SKM-1 treated with dmso at 0.1 percent for 144 hours (cell line): Measurements from ENCODE around the gene IRF2.
A peak's percentile ranks its signal among the peaks of the same experiment; 100 is the strongest.

ENCODE experiments used
- DNase-seq: peaks from one replicate; lab custom pipeline; 2025; ENCODE audit not compliant: unreplicated experiment; lab: John Stamatoyannopoulos, UW

IRF2 gene

GRCh38 chr4:184433258-184433892 lies 41.0 kb downstream of the IRF2 start:
- no peak for DNase-seq

- DNase-seq = no peak
Measured at GRCh38 chr4:184432127-184432922, 42.0 kb downstream of the IRF2 start.

GRCh38 chr4:184430163-184430562 lies 44.2 kb downstream of the IRF2 start:
- DNase-seq = no peak

- no peak for DNase-seq
Measured at GRCh38 chr4:184428787-184429186, 45.6 kb downstream of the IRF2 start.

- DNase-seq = no peak
Measured at GRCh38 chr4:184427687-184428086, 46.7 kb downstream of the IRF2 start.

GRCh38 chr4:184427093-184427492 lies 47.3 kb downstream of the IRF2 start:
- no peak for DNase-seq

- no peak for DNase-seq
Measured at GRCh38 chr4:184424993-184425758, 49.2 kb downstream of the IRF2 start.

- DNase-seq = no peak
Measured at GRCh38 chr4:184424279-184424678, 50.1 kb downstream of the IRF2 start.

- DNase-seq = no peak
Measured at GRCh38 chr4:184423003-184423686, 51.2 kb downstream of the IRF2 start.

- no peak for DNase-seq
Measured at GRCh38 chr4:184422378-184422777, 52.0 kb downstream of the IRF2 start.

- no peak for DNase-seq
Measured at GRCh38 chr4:184421533-184422155, 52.7 kb downstream of the IRF2 start.

- no peak for DNase-seq
Measured at GRCh38 chr4:184420881-184421416, 53.4 kb downstream of the IRF2 start.

- no peak for DNase-seq
Measured at GRCh38 chr4:184420402-184420801, 53.9 kb downstream of the IRF2 start.

GRCh38 chr4:184419976-184420375 lies 54.4 kb downstream of the IRF2 start:
- DNase-seq = no peak

- no peak for DNase-seq
Measured at GRCh38 chr4:184417802-184418511, 56.4 kb downstream of the IRF2 start.

GRCh38 chr4:184416913-184417734 lies 57.2 kb downstream of the IRF2 start:
- DNase-seq = peak; percentile 19

- no peak for DNase-seq
Measured at GRCh38 chr4:184415071-184415470, 59.3 kb downstream of the IRF2 start.

GRCh38 chr4:184413261-184414046 lies 60.9 kb downstream of the IRF2 start:
- DNase-seq = no peak
